ENCODE data around the gene PCNP.
"Not testable (repeated sequence)": the region's sequence is repeated elsewhere in the genome, so short reads cannot be mapped to it uniquely, and the experiment has no call there.

DNA sequence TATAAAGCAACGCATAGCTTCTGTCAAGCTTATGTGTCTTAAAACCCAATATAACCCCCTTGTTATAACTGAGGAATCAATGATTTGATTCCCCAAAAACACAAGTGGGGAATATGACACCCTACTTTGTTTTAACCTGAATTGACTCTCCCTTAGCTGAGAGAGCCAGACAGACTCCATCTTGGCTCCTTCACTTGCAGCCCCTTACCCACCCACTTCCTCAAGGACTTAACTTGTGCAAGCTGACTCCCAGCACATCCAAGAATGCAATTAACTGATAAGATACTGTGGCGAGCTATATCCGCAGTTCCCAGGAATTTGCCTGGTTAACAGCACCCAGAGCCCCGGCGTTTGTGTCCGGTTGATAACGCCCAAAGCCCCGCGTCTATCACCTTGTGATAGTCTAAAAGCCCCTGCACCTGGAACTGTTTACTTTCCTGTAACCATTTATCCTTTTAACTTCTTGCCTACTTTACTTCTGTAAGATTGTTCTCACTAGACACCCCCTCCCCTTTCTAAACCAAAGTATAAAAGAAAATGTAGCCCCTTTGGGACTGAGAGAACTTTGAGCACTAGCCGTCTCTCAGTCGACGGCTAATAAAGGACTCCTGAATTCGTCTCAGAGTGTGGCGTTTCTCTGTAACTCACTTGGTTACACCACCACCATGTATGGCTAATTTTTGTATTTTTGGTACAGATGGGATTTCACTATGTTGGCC, 67.6 kb downstream of the PCNP start:
- TF ChIP-seq, protein P1, sequence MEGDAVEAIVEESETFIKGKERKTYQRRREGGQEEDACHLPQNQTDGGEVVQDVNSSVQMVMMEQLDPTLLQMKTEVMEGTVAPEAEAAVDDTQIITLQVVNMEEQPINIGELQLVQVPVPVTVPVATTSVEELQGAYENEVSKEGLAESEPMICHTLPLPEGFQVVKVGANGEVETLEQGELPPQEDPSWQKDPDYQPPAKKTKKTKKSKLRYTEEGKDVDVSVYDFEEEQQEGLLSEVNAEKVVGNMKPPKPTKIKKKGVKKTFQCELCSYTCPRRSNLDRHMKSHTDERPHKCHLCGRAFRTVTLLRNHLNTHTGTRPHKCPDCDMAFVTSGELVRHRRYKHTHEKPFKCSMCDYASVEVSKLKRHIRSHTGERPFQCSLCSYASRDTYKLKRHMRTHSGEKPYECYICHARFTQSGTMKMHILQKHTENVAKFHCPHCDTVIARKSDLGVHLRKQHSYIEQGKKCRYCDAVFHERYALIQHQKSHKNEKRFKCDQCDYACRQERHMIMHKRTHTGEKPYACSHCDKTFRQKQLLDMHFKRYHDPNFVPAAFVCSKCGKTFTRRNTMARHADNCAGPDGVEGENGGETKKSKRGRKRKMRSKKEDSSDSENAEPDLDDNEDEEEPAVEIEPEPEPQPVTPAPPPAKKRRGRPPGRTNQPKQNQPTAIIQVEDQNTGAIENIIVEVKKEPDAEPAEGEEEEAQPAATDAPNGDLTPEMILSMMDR (IDR thresholded peaks at IDR 0.05) = not testable (repeated sequence)
- not testable (repeated sequence) for TF ChIP-seq POLR2A (IDR thresholded peaks at IDR 0.05)

All from breast epithelium (tissue), 3 donors.